Spleen (tissue), 11 donors: ENCODE results near the gene ZNF121. TPM values are rescaled to one million over a fixed set of nuclear protein-coding genes. Genes with fewer than 3 reads are reported as not detected.

ENCODE experiments used
- DNase-seq: peaks from one replicate; pipeline ENCODE4 v3.0.0-alpha.2; 2020
- H3K27ac ChIP-seq, 8 donors: fragments of 200-600 bp; sonication (generic) in 7 of 8; 1 replicate in 4 of 8; 2 replicates in 4 of 8; pipeline versions ENCODE4 v1.5.0 to v1.8.0; 2016 to 2021; ENCODE audit warnings: inconsistent platforms in 4 of 8, mild to moderate bottlenecking in 4 of 8, moderate library complexity in 1 of 8
- H3K27me3 ChIP-seq, 7 donors: fragments of 200-600 bp; sonication (generic) in 6 of 7; replicated peaks in 1 of 7; 1 replicate in 4 of 7; 2 replicates in 3 of 7; pipeline versions ENCODE4 v1.5.0 to v1.8.0; 2016 to 2021; ENCODE audit warnings: inconsistent platforms in 3 of 7, mild to moderate bottlenecking in 1 of 7
- H3K36me3 ChIP-seq, 6 donors: fragments of 200-600 bp; sonication (generic) in 5 of 6; 1 replicate in 4 of 6; 2 replicates in 2 of 6; pipeline versions ENCODE4 v1.5.0 to v1.8.0; 2016 to 2021; ENCODE audit warnings: inconsistent platforms in 2 of 6
- H3K4me1 ChIP-seq, 6 donors: fragments of 200-600 bp; sonication (generic) in 5 of 6; 1 replicate in 3 of 6; 2 replicates in 3 of 6; pipeline versions ENCODE4 v1.5.0 to v1.8.0; 2016 to 2021; ENCODE audit warnings: inconsistent platforms in 3 of 6
- H3K4me3 ChIP-seq, 8 donors: fragments of 200-600 bp; sonication (generic) in 7 of 8; 1 replicate in 4 of 8; 2 replicates in 4 of 8; pipeline versions ENCODE4 v1.5.0 to v1.8.0; 2016 to 2021; ENCODE audit warnings: inconsistent platforms in 4 of 8, mild to moderate bottlenecking in 4 of 8, moderate library complexity in 2 of 8
- H3K9me3 ChIP-seq, 8 donors: fragments of 200-600 bp; sonication (generic) in 7 of 8; 1 replicate in 4 of 8; 2 replicates in 4 of 8; pipeline versions ENCODE4 v1.5.0 to v1.8.0; 2016 to 2021; ENCODE audit warnings: inconsistent platforms in 4 of 8
- POLR2A ChIP-seq, 3 donors: fragments of 450-650 bp; IDR thresholded peaks; one replicate each; pipeline ENCODE4 v1.5.1; 2017; ENCODE audit warnings: antibody characterized with exemption in 3 of 3, mild to moderate bottlenecking in 1 of 3
- POLR2AphosphoS5 ChIP-seq, 3 donors: sonication (generic); formaldehyde crosslinking; IDR thresholded peaks; one replicate each; pipeline ENCODE4 v1.5.1; 2017; ENCODE audit warnings: antibody characterized with exemption in 3 of 3
- WGBS, 5 donors: extraction: QIAGEN DNeasy Blood & Tissue Kit in 3 of 5; methylation state at CpG; one replicate each; pipeline versions ENCODE4 v1.1.5 to v1.1.7; 2013 to 2018; 5-methylcytosine and 5-hydroxymethylcytosine counted together
- intact Hi-C: fragments of 100-400 bp; cut with DNase I; formaldehyde crosslinking; loops from one replicate; pipeline ENCODE4 v1.15.0; 2023; ENCODE audit warnings: low total_unique reads
- polyA plus RNA-seq, 3 donors: library from polyadenylated mRNA; stranded (reverse); fragments of 200-250 nt; gene quantifications; one replicate each; pipeline ENCODE4 v1.2.1, GENCODE V29; 2013
- total RNA-seq, 7 donors: library from RNA; depleted of rRNA in 3 of 7; stranded (reverse); fragments of >200 nt in 3 of 7; fragmentation: NEBNext Ultra II Directional in 4 of 7; extraction: Animal tissue kit (Norgen Biotek cat#: 25700) in 4 of 7; gene quantifications; one replicate each; pipeline versions ENCODE4 v1.1.0 to v1.2.1, GENCODE V29; 2016 to 2021
- TF ChIP-seq, protein P1 (sequence below), 11 experiments: fragments of 200-600 bp in 7 of 11; fragments of 450-650 bp in 4 of 11; sonication (generic) in 4 of 11; IDR thresholded peaks in 8 of 11; conservative IDR thresholded peaks in 3 of 11; 1 replicate in 7 of 11; 2 replicates in 4 of 11; pipeline versions ENCODE4 v1.4.0 to v1.8.0; 2016 to 2021; ENCODE audit warnings: antibody characterized with exemption in 11 of 11, inconsistent platforms in 4 of 11, mild to moderate bottlenecking in 1 of 11
- donor health status: healthy with polysubstance abuse.
- donor health status: DM: no; HTN: no; CAD: no; lungs with moderate emphysema.
- donor health status: DM: no; HTN: no; CAD: no.
- donor health status: Bipolar disorder and iron deficiency.
- donor health status: healthy.
- donor health status: DM: no; HTN: no; CAD: no.
- donor health status: DM: yes; HTN: yes; CAD: no.

The ZNF121 gene
- total and polyA plus RNA-seq, 10 donors: 5.5 to 44.8 (median 32.6) TPM

DNA sequence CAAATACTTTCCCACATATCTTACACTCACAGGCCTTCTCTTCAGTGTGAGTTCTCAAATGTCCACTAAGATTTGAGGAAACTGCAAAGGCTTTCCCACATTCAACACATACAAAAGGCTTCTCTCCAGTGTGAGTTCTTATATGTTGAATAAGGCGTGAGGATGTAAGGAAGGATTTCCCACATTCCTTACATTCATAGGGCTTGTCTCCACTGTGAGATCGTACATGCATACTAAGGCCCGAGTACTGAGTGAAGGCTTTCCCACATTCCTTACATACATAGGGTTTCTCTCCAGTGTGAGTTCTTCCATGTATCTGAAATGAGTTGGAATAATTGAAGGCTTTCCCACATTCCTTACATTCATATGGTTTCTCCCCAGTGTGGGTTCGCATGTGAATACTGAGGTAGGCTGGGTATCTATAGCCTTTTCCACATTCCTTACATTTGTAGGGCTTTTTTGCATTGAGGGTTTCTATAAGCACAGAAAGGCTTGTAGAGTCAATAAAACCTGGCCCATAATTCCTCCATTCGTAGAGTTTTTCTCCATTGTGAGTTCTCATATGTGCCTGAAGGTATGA lies 55.5 kb downstream of the ZNF121 start:
- H3K4me3 ChIP-seq: peak overlapping the region in 1 of 8 donors; percentile 23
- WGBS, 5 donors: 96 to 99% (median 97%) methylated on average over 5 of the region's 5 CpGs
- intact Hi-C loops: no loop called here
- peaks cover 49 to 97% (median 75%) of the 10 kb centered on the region in 6 donors for H3K36me3 ChIP-seq
- TF ChIP-seq, protein P1, sequence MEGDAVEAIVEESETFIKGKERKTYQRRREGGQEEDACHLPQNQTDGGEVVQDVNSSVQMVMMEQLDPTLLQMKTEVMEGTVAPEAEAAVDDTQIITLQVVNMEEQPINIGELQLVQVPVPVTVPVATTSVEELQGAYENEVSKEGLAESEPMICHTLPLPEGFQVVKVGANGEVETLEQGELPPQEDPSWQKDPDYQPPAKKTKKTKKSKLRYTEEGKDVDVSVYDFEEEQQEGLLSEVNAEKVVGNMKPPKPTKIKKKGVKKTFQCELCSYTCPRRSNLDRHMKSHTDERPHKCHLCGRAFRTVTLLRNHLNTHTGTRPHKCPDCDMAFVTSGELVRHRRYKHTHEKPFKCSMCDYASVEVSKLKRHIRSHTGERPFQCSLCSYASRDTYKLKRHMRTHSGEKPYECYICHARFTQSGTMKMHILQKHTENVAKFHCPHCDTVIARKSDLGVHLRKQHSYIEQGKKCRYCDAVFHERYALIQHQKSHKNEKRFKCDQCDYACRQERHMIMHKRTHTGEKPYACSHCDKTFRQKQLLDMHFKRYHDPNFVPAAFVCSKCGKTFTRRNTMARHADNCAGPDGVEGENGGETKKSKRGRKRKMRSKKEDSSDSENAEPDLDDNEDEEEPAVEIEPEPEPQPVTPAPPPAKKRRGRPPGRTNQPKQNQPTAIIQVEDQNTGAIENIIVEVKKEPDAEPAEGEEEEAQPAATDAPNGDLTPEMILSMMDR (IDR thresholded peaks at IDR 0.05 in 8 of 11, conservative IDR thresholded peaks at IDR 0.05 in 3 of 11): no peak
- TF ChIP-seq POLR2AphosphoS5 (IDR thresholded peaks at IDR 0.05) (no peak), POLR2A (IDR thresholded peaks at IDR 0.05) (no peak)
- H3K27ac ChIP-seq: no peak overlapping the region
- no peaks in the 10 kb centered on the region for H3K4me1 ChIP-seq
- DNase-seq: no peak
- peaks cover 56 to 100% (median 100%) of the 10 kb centered on the region in 8 donors for H3K9me3 ChIP-seq
- H3K27me3 ChIP-seq: no peaks in the 10 kb centered on the region

DNA sequence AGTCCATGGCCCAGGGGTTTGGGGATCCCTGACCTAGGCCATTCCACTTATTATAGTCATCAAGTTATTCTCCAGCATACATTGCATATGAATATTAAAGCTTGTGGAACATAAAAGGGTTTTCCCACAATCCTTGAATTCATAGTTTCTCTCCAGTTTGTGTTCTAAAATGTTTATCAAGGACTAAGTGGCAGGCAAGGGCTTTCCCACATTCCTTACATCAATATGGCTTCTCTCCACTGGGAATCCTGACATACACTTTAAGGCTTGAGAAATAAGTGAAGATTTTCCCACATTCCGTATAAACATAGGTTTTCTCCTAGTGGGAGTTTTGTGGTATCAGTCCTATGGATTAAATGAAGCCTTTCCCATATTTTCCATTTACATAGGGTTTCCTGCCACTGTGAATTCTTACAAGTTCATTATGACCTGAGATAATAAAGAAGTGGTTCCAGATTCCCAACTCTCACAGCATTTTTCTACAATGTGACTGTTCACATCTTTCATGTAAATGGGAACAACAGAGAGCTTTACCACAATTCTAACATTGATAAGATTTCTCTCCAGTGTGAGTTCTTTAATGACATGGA lies 60.3 kb downstream of the ZNF121 start:
- 90 to 100% (median 97%) methylated on average over 1 of the region's 1 CpG for WGBS, 5 donors
- peaks cover 7 to 64% (median 30%) of the 10 kb centered on the region in 6 donors for H3K36me3 ChIP-seq

More for the DNA sequence above, 60.3 kb downstream of the ZNF121 start:
- Histone ChIP-seq H3K4me1 (no peaks in the 10 kb centered on the region), H3K9me3 (peaks cover 53 to 100% (median 100%) of the 10 kb centered on the region in 8 donors), H3K4me3 (peak overlapping the region in 1 of 8 donors; percentile 19), H3K27ac (no peak overlapping the region), H3K27me3 (no peaks in the 10 kb centered on the region)
- intact Hi-C loops: no loop called here
- TF ChIP-seq POLR2A (IDR thresholded peaks at IDR 0.05): no peak
- no peak for TF ChIP-seq POLR2AphosphoS5 (IDR thresholded peaks at IDR 0.05)
- TF ChIP-seq, protein P1 (IDR thresholded peaks at IDR 0.05 in 8 of 11, conservative IDR thresholded peaks at IDR 0.05 in 3 of 11): no peak
- no peak for DNase-seq

Other genes with a start within 250 kb of the ZNF121 start
- 1 to 10 TPM; 1.1 to 5.2 (median 2.3) TPM for gene ZNF177, start 221.5 kb downstream of the ZNF121 start, total RNA-seq
- gene ZNF177, start 221.5 kb downstream of the ZNF121 start, polyA plus RNA-seq: 1 to 10 TPM; 2.0 to 3.0 (median 2.9) TPM
- gene ZNF266, start 148.9 kb downstream of the ZNF121 start, total RNA-seq: 10 to 100 TPM; 26.0 to 73.0 (median 42.9) TPM
- gene ZNF266, start 148.9 kb downstream of the ZNF121 start, polyA plus RNA-seq: 10 to 100 TPM; 42.6 to 75.5 (median 59.2) TPM
- gene ZNF560, start 85.9 kb downstream of the ZNF121 start, total RNA-seq: under 1 TPM in 1 of 7 donors, not detected in 6; 0.19 TPM
- under 1 TPM in 2 of 3 donors, not detected in 1; 0.02 to 0.04 TPM for gene ZNF560, start 85.9 kb downstream of the ZNF121 start, polyA plus RNA-seq
- 10 to 100 TPM; 12.1 to 22.7 (median 16.9) TPM for gene ZNF426, start 45.9 kb downstream of the ZNF121 start, total RNA-seq
- gene ZNF426, start 45.9 kb downstream of the ZNF121 start, polyA plus RNA-seq: 1 to 10 TPM; 1.7 to 3.4 (median 2.4) TPM
- gene ZNF561, start 36.7 kb upstream of the ZNF121 start, total RNA-seq: 10 to 100 TPM; 23.8 to 42.0 (median 33.2) TPM
- 10 to 100 TPM; 11.7 to 15.3 (median 12.4) TPM for gene ZNF561, start 36.7 kb upstream of the ZNF121 start, polyA plus RNA-seq
- 10 to 100 TPM; 29.7 to 44.8 (median 34.6) TPM for gene ZNF562, start 90.6 kb upstream of the ZNF121 start, total RNA-seq
- gene ZNF562, start 90.6 kb upstream of the ZNF121 start, polyA plus RNA-seq: 1 to 10 TPM; 2.5 to 6.0 (median 2.8) TPM
- gene ZNF846, start 184.2 kb upstream of the ZNF121 start, total RNA-seq: 10 to 100 TPM in 6 of 7 donors, 1 to 10 TPM in 1; 7.8 to 24.0 (median 17.0) TPM
- gene ZNF846, start 184.2 kb upstream of the ZNF121 start, polyA plus RNA-seq: 1 to 10 TPM; 4.8 to 5.9 (median 5.5) TPM
- 10 to 100 TPM; 19.8 to 31.9 (median 22.9) TPM for gene FBXL12, start 234.6 kb upstream of the ZNF121 start, total RNA-seq
- gene FBXL12, start 234.6 kb upstream of the ZNF121 start, polyA plus RNA-seq: 10 to 100 TPM; 14.5 to 18.1 (median 16.0) TPM
- 100 to 1,000 TPM; 180 to 286 (median 224) TPM for gene UBL5, start 243.4 kb upstream of the ZNF121 start, total RNA-seq
- gene UBL5, start 243.4 kb upstream of the ZNF121 start, polyA plus RNA-seq: 100 to 1,000 TPM; 615 to 778 (median 743) TPM